Uterus (tissue), 4 donors: ENCODE measurements around the gene AMH. TPM values are rescaled to one million over a fixed set of nuclear protein-coding genes. Genes with fewer than 3 reads are reported as not detected.

ENCODE experiments used
- DNase-seq, 2 donors: peaks; one replicate each; pipeline ENCODE4 v3.0.0-alpha.2; 2019 to 2020
- H3K27ac ChIP-seq, 2 donors: fragments of 200-600 bp; sonication (generic); 1 replicate in 1 of 2; 2 replicates in 1 of 2; pipeline ENCODE4 v1.5.1; 2016 to 2018
- H3K27me3 ChIP-seq, 2 donors: fragments of 200-600 bp; sonication (generic); one replicate each; pipeline ENCODE4 v1.5.1; 2018 to 2019; ENCODE audit warnings: control low read depth in 1 of 2
- H3K36me3 ChIP-seq, 2 donors: fragments of 200-600 bp; sonication (generic); one replicate each; pipeline ENCODE4 v1.5.1; 2019; ENCODE audit warnings: control low read depth in 1 of 2
- H3K4me1 ChIP-seq, 2 donors: fragments of 200-600 bp; sonication (generic); one replicate each; pipeline ENCODE4 v1.5.1; 2018 to 2019; ENCODE audit warnings: control low read depth in 1 of 2
- H3K4me3 ChIP-seq, 2 donors: fragments of 200-600 bp; sonication (generic); 1 replicate in 1 of 2; 2 replicates in 1 of 2; pipeline ENCODE4 v1.5.1; 2018 to 2019; ENCODE audit warnings: mild to moderate bottlenecking in 1 of 2
- H3K9me3 ChIP-seq, 2 donors: fragments of 200-600 bp; sonication (generic); one replicate each; pipeline ENCODE4 v1.5.1; 2019; ENCODE audit warnings: control low read depth in 1 of 2
- POLR2A ChIP-seq, 2 donors: fragments of 450-650 bp; IDR thresholded peaks; one replicate each; pipeline ENCODE4 v1.6.1; 2016; ENCODE audit warnings: antibody characterized with exemption in 2 of 2, mild to moderate bottlenecking in 1 of 2, moderate library complexity in 1 of 2
- intact Hi-C: fragments of 100-400 bp; cut with DNase I; formaldehyde crosslinking; loops from one replicate; pipeline ENCODE4 v1.15.1; 2023; ENCODE audit warnings: low total_unique reads
- total RNA-seq, 4 donors: library from RNA; depleted of rRNA in 3 of 4; stranded (reverse); fragments of >200 nt in 3 of 4; gene quantifications; one replicate each; pipeline versions ENCODE4 v1.1.0 to v1.2.4, GENCODE V29; 2014 to 2023
- TF ChIP-seq, protein P1 (sequence below), 4 experiments: fragments of 200-600 bp in 2 of 4; fragments of 450-650 bp in 2 of 4; sonication (generic) in 2 of 4; IDR thresholded peaks; one replicate each; pipeline ENCODE4 v1.5.1; 2016 to 2019; ENCODE audit warnings: antibody characterized with exemption in 4 of 4, mild to moderate bottlenecking in 2 of 4, moderate library complexity in 1 of 4
- donor health status: DM: yes; HTN: yes; CAD: no.

Gene AMH
- total RNA-seq, 4 donors from 2014 or later, result 0.35 to 3.5 TPM; not detected in 2

DNA sequence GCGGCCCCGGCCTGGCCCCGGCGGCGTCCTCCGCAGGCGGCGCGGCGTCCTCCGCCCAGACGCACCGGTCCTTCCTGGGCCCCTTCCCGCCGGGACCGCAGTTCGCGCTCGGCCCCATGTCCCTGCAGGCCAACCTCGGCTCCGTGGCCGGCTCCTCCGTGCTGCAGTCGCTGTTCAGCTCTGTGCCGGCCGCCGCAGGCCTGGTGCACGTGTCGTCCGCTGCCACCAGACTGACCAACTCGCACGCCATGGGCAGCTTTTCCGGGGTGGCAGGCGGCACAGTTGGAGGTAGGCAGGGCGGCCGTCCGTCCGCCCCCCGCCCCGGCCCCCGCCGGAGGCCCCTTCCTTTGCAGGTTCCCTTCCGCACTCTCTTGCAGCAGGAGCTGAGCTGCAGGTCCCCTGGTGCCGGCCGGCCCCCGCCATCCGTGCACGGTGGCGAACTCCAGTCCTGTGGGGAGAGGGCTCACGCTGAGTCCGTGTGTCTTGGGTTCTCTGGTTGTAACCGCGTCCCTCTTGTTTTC, 22.2 kb upstream of the AMH start:
- no peak for TF ChIP-seq POLR2A (IDR thresholded peaks at IDR 0.05)
- TF ChIP-seq, protein P1, sequence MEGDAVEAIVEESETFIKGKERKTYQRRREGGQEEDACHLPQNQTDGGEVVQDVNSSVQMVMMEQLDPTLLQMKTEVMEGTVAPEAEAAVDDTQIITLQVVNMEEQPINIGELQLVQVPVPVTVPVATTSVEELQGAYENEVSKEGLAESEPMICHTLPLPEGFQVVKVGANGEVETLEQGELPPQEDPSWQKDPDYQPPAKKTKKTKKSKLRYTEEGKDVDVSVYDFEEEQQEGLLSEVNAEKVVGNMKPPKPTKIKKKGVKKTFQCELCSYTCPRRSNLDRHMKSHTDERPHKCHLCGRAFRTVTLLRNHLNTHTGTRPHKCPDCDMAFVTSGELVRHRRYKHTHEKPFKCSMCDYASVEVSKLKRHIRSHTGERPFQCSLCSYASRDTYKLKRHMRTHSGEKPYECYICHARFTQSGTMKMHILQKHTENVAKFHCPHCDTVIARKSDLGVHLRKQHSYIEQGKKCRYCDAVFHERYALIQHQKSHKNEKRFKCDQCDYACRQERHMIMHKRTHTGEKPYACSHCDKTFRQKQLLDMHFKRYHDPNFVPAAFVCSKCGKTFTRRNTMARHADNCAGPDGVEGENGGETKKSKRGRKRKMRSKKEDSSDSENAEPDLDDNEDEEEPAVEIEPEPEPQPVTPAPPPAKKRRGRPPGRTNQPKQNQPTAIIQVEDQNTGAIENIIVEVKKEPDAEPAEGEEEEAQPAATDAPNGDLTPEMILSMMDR (IDR thresholded peaks at IDR 0.05), result no peak
- H3K36me3 ChIP-seq, result no peaks in the 10 kb centered on the region
- intact Hi-C loops, result no loop called here
- no peak for DNase-seq
- H3K4me1 ChIP-seq, result no peaks in the 10 kb centered on the region
- H3K27me3 ChIP-seq, result no peaks in the 10 kb centered on the region
- H3K9me3 ChIP-seq, result no peaks in the 10 kb centered on the region
- no peak overlapping the region for H3K4me3 ChIP-seq
- H3K27ac ChIP-seq, result no peak overlapping the region

DNA sequence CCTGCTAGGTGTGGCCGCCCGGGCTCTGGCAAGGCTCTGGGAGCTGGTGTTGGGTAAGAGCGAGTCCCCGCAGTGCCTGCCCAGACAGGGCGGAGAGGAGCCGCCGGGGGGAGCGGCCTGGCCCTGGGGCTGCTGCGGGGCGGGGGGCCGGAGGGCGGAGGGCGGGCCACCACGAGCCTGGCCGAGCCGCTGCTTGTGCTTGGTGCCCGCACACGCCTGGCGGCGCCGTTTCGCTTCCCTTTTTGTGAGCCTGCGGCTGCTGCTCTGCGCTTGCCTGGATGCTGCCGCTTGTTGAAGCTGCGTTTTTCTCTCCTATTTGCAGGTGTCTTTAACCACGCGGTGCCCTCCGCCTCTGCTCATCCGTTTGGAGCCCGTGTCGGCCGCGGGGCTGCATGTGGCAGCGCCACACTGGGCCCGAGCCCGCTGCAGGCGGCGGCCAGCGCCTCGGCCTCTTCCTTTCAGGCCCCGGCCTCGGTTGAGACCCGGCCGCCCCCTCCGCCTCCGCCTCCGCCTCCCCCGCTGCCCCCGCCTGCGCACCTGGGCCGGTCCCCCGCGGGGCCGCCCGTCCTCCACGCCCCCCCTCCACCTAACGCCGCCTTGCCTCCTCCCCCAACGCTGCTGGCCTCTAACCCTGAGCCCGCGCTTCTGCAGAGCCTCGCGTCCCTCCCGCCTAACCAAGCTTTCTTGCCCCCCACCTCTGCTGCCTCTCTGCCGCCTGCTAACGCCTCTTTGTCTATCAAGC, 21.5 kb upstream of the AMH start:
- no peaks in the 10 kb centered on the region for H3K27me3 ChIP-seq
- intact Hi-C loops, result no loop called here
- H3K4me3 ChIP-seq, result no peak overlapping the region
- H3K36me3 ChIP-seq, result no peaks in the 10 kb centered on the region
- H3K9me3 ChIP-seq, result no peaks in the 10 kb centered on the region
- no peak for TF ChIP-seq POLR2A (IDR thresholded peaks at IDR 0.05)
- TF ChIP-seq, protein P1 (IDR thresholded peaks at IDR 0.05), result no peak
- DNase-seq, result no peak
- no peak overlapping the region for H3K27ac ChIP-seq
- no peaks in the 10 kb centered on the region for H3K4me1 ChIP-seq

DNA sequence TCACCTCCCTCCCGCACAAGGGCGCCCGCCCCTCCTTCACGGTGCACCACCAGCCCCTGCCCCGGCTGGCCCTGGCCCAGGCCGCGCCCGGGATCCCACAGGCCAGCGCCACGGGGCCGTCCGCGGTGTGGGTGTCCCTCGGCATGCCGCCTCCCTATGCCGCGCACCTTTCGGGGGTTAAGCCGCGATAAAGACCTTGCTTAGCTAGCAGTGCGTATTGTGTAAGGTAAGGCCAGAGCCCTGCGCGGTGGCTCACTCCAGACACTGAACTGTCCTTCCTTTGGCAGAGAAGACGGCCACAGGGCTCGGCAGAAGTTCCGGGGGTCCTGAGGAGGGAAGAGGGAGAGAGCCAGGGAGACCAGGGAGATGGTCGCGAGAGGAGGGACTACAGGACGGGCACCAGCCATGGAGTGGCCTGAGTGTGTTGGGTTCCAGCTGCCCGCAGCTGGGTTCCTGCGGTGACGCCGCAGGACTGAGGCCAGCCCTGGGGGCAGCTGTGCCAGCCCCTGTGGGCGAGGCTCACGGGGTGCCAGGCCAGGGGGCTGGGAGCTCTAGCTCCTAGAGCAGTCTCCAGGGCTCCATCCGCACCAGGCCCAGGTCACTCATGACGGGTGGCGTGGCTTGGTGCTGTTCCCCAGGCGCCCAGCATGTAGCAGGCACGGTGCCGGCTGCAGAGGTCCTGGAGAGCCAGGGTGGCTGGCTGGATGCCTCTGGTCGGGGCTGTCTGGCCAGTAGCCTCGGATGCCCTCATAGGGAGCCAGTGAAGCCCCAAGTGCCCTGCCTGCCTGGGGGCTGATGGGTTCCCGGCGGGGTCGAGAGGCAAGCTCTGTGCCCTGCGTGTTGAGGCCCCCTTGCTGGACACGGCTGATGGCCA, 20.7 kb upstream of the AMH start:
- no peak overlapping the region for H3K4me3 ChIP-seq
- no peak for DNase-seq
- no peaks in the 10 kb centered on the region for H3K36me3 ChIP-seq
- H3K27ac ChIP-seq, result no peak overlapping the region
- no peaks in the 10 kb centered on the region for H3K27me3 ChIP-seq
- intact Hi-C loops, result no loop called here
- H3K9me3 ChIP-seq, result no peaks in the 10 kb centered on the region
- H3K4me1 ChIP-seq, result no peaks in the 10 kb centered on the region
- TF ChIP-seq, protein P1 (IDR thresholded peaks at IDR 0.05), result no peak
- TF ChIP-seq POLR2A (IDR thresholded peaks at IDR 0.05), result no peak

- Histone ChIP-seq H3K4me1 (peaks cover 0 to under 1% of the 10 kb centered on the region in 2 donors), H3K4me3 (no peak overlapping the region), H3K27ac (no peak overlapping the region), H3K36me3 (no peaks in the 10 kb centered on the region), H3K27me3 (no peaks in the 10 kb centered on the region), H3K9me3 (no peaks in the 10 kb centered on the region)
- TF ChIP-seq POLR2A (IDR thresholded peaks at IDR 0.05), result no peak
- TF ChIP-seq, protein P1 (IDR thresholded peaks at IDR 0.05), result no peak
- no peak for DNase-seq
- intact Hi-C loops, result no loop called here
Measured at GRCh38 chr19:2229103-2230032, 19.8 kb upstream of the AMH start.
